GM23248 (cell line): ENCODE measurements around the gene WDR13.

Experiments used
- EZH2 ChIP-seq: fragments of 200-600 bp; sonication (generic); IDR thresholded peaks from 2 replicates; pipeline ENCODE4 v1.6.1; 2018; ENCODE audit warnings: antibody characterized with exemption, mild to moderate bottlenecking; ENCODE audit not compliant: insufficient read depth, poor library complexity, severe bottlenecking
- EZH2phosphoT487 ChIP-seq: fragments of 200-600 bp; sonication (generic); IDR thresholded peaks from 2 replicates; pipeline ENCODE4 v1.6.1; 2018; ENCODE audit warnings: antibody characterized with exemption, moderate library complexity, mild to moderate bottlenecking, low read depth; ENCODE audit not compliant: insufficient read depth

DNA sequence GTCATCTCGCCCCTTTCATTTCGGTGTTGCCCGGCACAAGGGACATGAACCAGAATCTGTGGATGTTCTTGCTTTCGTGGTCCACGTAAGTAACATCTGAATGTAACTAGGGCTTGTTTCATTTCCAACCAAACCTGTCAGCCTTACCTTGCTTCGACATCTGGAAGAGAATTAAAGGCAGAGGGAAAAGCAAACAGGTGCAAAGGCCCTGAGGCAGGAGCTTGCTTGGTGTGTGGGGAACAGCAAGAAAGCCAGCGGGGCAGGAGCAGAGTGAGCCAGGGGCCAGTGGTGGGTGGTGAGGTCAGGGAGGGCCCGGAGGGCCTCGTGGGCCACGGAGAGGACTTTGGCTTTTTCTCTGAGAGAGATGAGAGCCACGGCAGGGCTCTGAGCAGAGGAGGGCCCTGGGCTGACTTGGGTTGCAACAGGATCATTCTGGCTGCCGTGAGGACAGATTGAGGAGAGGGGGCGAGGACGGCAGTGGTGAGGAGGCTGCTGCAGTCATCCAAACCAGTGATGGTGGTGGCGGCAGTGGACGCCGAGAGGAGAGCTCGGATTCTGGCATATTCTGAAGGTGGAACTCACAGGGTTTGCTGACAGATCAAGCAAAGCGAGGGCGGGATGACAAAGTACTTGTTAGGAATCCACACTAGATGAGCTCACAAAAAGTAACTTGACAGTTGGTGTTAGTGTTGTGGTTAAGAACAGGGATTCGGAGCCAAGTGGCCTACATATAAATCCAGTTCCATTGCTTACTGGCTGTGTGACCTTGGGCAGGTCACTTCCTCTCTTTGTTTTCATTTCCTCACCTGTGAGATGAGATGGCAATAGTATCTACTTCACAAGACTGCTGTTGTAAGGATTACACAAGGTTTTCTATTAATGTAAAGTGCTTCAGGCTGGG lies 6.8 kb upstream of the WDR13 start:
- TF ChIP-seq EZH2: no peak
- TF ChIP-seq EZH2phosphoT487: no peak
